Activated T-helper 1 cell treated with anti-CD3 and anti-CD28 coated beads, Interleukin-12 subunit alpha, Interleukin-12 subunit beta, Interleukin-2, Interleukin-4 antibody, amounts not matched to agents 30 ng/mL and 10 ng/mL and 1 ng/mL, durations not matched to agents 14 hours and 24 hours and 36 hours (primary cell): ENCODE measurements around the gene HPCAL4. TPM values are rescaled to one million over a fixed set of nuclear protein-coding genes. Genes with fewer than 3 reads are reported as not detected.

Source experiments
- DNase-seq: peaks from one replicate; pipeline ENCODE4 v3.0.0; 2021; ENCODE audit warnings: low spot score
- H3K27ac Mint-ChIP-seq: one replicate; pipeline ENCODE4 v1.8.0; 2021; ENCODE audit warnings: mild to moderate bottlenecking, mixed read lengths
- H3K27me3 Mint-ChIP-seq: one replicate; pipeline ENCODE4 v1.8.0; 2022; ENCODE audit warnings: mild to moderate bottlenecking, moderate library complexity, mixed read lengths; ENCODE audit not compliant: insufficient read depth
- H3K36me3 Mint-ChIP-seq: one replicate; pipeline ENCODE4 v1.8.0; 2021; ENCODE audit warnings: low read depth, mixed read lengths
- H3K4me1 Mint-ChIP-seq: one replicate; pipeline ENCODE4 v1.8.0; 2021; ENCODE audit warnings: low read depth, mixed read lengths
- H3K4me3 Mint-ChIP-seq: one replicate; pipeline ENCODE4 v1.8.0; 2021; ENCODE audit warnings: mild to moderate bottlenecking, moderate library complexity, mixed read lengths
- H3K9me3 Mint-ChIP-seq: one replicate; pipeline ENCODE4 v1.8.0; 2021; ENCODE audit warnings: mixed read lengths
- intact Hi-C: fragments of 100-400 bp; cut with micrococcal nuclease; formaldehyde crosslinking; loops from one replicate; pipeline ENCODE4 v1.15.1; 2024
- total RNA-seq: library from RNA; stranded (reverse); gene quantifications from 2 replicates; pipeline ENCODE4 v1.2.3, GENCODE V29; 2022

Gene HPCAL4
- total RNA-seq, 1 donor from 2014 or later = 0.75 TPM

DNA sequence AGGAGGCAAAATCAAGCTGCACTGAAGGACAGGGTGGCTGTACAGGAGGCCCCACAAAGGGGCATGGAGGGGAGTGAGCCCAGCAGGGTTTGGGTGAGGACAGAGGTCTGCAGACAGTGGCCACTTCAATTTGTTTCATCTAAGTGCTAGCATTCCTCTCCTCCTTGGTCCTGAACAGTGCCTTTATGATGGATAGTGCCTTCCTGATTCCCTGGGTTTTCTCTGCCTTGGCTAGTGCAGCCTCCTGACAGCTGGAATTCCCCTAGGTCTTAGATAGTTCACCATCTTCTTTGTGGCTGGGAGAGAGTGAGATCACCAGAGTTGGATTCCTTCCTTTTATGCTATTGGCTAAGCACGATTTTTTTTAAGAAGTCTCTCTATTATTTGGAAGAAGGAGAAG, 3.8 kb upstream of the HPCAL4 start:
- no peak for DNase-seq
- Mint-ChIP-seq H3K9me3 (no peaks in the 10 kb centered on the region), H3K27ac (no peak overlapping the region), H3K36me3 (no peaks in the 10 kb centered on the region), H3K27me3 (peaks cover 25% of the 10 kb centered on the region), H3K4me3 (no peak overlapping the region), H3K4me1 (peaks cover 29% of the 10 kb centered on the region)
- intact Hi-C loops = no loop called here

GRCh38 chr1:39694026-39694425, 2.8 kb upstream of the HPCAL4 start:
- no peak for DNase-seq
- intact Hi-C loops = loop anchor here (5.0 kb wide), 3 partner anchors 43 to 263 kb away; partner anchors contain the start of genes MFSD2A, MYCL and PPIE
- Mint-ChIP-seq H3K36me3 (no peaks in the 10 kb centered on the region), H3K27me3 (peaks cover 30% of the 10 kb centered on the region), H3K4me3 (no peak overlapping the region), H3K27ac (no peak overlapping the region), H3K4me1 (peaks cover 38% of the 10 kb centered on the region), H3K9me3 (no peaks in the 10 kb centered on the region)

- Mint-ChIP-seq H3K4me1 (peaks cover 44% of the 10 kb centered on the region), H3K4me3 (peak overlapping the region; percentile 83), H3K9me3 (no peaks in the 10 kb centered on the region), H3K27me3 (peaks cover 33% of the 10 kb centered on the region), H3K36me3 (no peaks in the 10 kb centered on the region), H3K27ac (peak overlapping the region; percentile 33)
- DNase-seq = no peak
- intact Hi-C loops = loop anchor here (5.0 kb wide), 3 partner anchors 45 to 265 kb away; partner anchors contain the start of genes MFSD2A, MYCL and PPIE
Observed at GRCh38 chr1:39692152-39693074, 1.2 kb upstream of the HPCAL4 start.

DNA sequence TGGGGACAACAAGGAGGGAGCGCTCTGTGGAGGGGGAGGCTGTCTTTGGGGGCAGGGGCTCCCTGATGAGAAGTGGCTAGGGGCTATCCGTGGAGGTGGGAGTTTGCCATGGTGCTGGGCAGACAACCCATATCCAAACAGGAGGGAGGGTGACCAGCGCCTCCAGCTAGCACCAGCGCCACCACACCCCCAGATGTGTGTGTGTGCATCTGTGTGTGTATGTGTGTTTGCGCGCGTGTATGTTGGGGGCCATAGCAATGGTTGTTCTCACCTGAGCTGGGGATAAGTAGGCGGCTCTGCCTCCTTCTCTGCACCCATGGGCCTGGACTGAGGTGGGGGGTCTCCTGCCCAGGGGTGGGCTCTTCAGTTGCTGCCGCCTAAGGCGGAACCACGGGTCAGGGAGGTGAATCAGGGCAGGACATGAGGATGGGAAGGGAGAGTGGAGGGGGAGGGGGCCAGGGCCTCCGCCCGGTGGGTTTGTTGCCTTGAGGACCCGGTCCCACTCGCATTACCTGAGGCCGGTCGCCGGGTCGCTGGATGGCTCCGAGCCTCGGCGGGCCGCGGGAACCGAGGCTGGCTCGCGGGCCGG, 345 bp downstream of the HPCAL4 start:
- Mint-ChIP-seq H3K4me1 (peaks cover 44% of the 10 kb centered on the region), H3K9me3 (no peaks in the 10 kb centered on the region), H3K36me3 (no peaks in the 10 kb centered on the region), H3K4me3 (peak overlapping the region; percentile 83), H3K27ac (no peak overlapping the region), H3K27me3 (peaks cover 32% of the 10 kb centered on the region)
- DNase-seq = no peak
- intact Hi-C loops = loop anchor here (1.0 to 5.0 kb wide), 6 partner anchors 19 to 266 kb away; partner anchors contain the start of genes MFSD2A, MYCL, NT5C1A and PPIE

- no peaks in the 10 kb centered on the region for H3K36me3 Mint-ChIP-seq
- H3K27me3 Mint-ChIP-seq = peaks cover 27% of the 10 kb centered on the region
- intact Hi-C loops = loop anchor here (5.0 kb wide), 3 partner anchors 47 to 267 kb away; partner anchors contain the start of genes MFSD2A, MYCL and PPIE
Observed at GRCh38 chr1:39690225-39690624, 1.0 kb downstream of the HPCAL4 start.

DNA sequence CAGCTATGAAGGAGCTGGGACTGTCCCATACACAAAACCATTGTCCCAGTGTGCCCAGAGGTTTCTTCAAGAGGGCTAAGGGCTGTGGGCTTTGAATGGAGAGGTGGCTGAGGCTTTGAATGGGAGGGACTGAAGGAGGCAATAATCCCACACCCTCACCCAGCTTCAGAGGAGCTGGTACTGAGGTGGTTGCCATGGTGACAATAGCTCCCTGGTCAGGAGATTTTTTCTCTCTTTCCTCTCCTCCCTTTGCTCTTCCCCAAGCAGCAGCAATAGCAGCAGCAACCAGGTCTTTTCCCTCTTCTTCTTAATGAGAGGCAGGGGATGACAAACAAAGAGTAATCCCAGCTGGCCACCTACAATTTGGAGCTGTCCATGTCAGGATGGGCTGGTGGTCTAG, 1.6 kb downstream of the HPCAL4 start:
- Mint-ChIP-seq H3K36me3 (peaks cover 3% of the 10 kb centered on the region), H3K9me3 (no peaks in the 10 kb centered on the region), H3K27me3 (peaks cover 30% of the 10 kb centered on the region), H3K27ac (no peak overlapping the region), H3K4me1 (peaks cover 33% of the 10 kb centered on the region), H3K4me3 (peak overlapping the region; percentile 83)
- DNase-seq = no peak
- intact Hi-C loops = loop anchor here (5.0 kb wide), 3 partner anchors 48 to 268 kb away; partner anchors contain the start of genes MFSD2A, MYCL and PPIE

More at GRCh38 chr1:39690225-39690624, 1.0 kb downstream of the HPCAL4 start:
- DNase-seq = no peak
- no peak overlapping the region for H3K27ac Mint-ChIP-seq
- peaks cover 39% of the 10 kb centered on the region for H3K4me1 Mint-ChIP-seq
- H3K4me3 Mint-ChIP-seq = peak overlapping the region; percentile 83
- no peaks in the 10 kb centered on the region for H3K9me3 Mint-ChIP-seq

DNA sequence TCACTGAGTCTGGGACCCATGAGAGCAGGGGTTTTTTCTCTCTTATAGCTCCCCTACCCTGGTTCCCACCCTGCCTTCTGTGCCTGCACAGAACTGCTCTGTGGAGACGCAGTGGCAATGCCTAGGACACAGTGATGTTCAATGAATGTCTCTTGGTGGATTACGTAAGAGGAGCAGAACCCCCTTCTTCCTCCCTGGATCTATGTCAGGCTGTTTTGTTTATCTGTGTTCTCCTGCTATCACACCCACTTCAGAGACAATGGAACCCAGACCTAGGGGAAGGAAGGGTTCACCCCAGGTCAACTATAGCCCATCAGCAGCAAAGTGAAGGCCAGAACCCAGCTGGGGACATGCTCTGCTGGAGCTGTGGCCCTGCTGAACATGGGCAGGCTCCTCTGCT, 2.0 kb downstream of the HPCAL4 start:
- H3K4me1 Mint-ChIP-seq = peaks cover 29% of the 10 kb centered on the region
- intact Hi-C loops = no loop called here
- peaks cover 3% of the 10 kb centered on the region for H3K36me3 Mint-ChIP-seq
- H3K9me3 Mint-ChIP-seq = no peaks in the 10 kb centered on the region
- peaks cover 31% of the 10 kb centered on the region for H3K27me3 Mint-ChIP-seq
- H3K27ac Mint-ChIP-seq = no peak overlapping the region
- H3K4me3 Mint-ChIP-seq = no peak overlapping the region
- DNase-seq = no peak

DNA sequence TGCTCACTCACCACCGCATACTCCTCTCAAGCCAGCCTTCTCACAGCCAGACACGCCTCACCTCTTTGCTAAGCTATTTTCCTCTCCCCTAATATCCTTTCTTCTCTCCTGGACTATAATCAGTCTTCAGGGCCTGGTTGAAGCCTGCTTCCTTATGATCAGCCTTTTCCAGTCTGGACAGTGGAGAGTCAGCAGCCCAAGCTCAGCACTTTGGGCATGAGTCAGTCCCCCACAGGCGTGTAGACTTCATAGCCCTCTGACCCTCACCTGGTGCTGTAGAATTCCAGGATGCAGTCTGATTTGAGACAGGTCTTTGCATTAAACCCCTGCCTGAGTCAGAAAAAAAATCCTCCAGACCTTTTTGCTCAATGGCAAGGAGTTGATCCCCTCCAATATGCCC, 2.5 kb downstream of the HPCAL4 start:
- intact Hi-C loops = no loop called here
- Mint-ChIP-seq H3K4me3 (no peak overlapping the region), H3K27me3 (peaks cover 31% of the 10 kb centered on the region), H3K9me3 (no peaks in the 10 kb centered on the region), H3K27ac (no peak overlapping the region), H3K4me1 (peaks cover 26% of the 10 kb centered on the region), H3K36me3 (peaks cover 3% of the 10 kb centered on the region)
- no peak for DNase-seq

- Mint-ChIP-seq H3K9me3 (no peaks in the 10 kb centered on the region), H3K4me1 (peaks cover 26% of the 10 kb centered on the region), H3K36me3 (peaks cover 8% of the 10 kb centered on the region), H3K27me3 (peaks cover 25% of the 10 kb centered on the region), H3K4me3 (no peak overlapping the region), H3K27ac (no peak overlapping the region)
- intact Hi-C loops = no loop called here
- DNase-seq = no peak
Observed at GRCh38 chr1:39687243-39687642, 4.0 kb downstream of the HPCAL4 start.

- no peak overlapping the region for H3K4me3 Mint-ChIP-seq
Observed at GRCh38 chr1:39685071-39685470, 6.2 kb downstream of the HPCAL4 start.

DNA sequence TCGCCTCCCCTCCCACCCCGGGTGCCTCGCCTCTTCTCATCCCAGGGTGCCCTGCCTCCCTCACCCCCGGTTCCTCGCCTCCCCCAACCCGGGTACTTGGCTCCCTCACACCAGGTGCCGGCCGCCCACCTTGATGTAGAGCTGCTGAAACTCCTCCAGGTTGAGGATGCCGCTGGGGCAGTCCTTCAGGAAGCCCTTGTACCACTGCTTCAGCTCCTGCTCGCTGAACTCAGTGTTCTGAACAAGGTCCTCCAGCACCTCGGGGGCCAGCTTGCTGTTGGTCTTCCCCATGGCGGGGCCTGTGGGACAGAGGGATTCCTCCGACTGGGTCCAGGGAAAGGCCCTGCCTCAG, 6.9 kb downstream of the HPCAL4 start:
- peaks cover 19% of the 10 kb centered on the region for H3K27me3 Mint-ChIP-seq
- H3K36me3 Mint-ChIP-seq = peaks cover 8% of the 10 kb centered on the region
- no peak for DNase-seq
- intact Hi-C loops = no loop called here
- H3K27ac Mint-ChIP-seq = no peak overlapping the region
- no peak overlapping the region for H3K4me3 Mint-ChIP-seq
- H3K9me3 Mint-ChIP-seq = no peaks in the 10 kb centered on the region
- H3K4me1 Mint-ChIP-seq = peaks cover 17% of the 10 kb centered on the region

More at GRCh38 chr1:39685071-39685470, 6.2 kb downstream of the HPCAL4 start:
- no peak for DNase-seq
- Mint-ChIP-seq H3K4me1 (peaks cover 25% of the 10 kb centered on the region), H3K27ac (no peak overlapping the region), H3K27me3 (peaks cover 24% of the 10 kb centered on the region), H3K9me3 (no peaks in the 10 kb centered on the region), H3K36me3 (peaks cover 8% of the 10 kb centered on the region)
- intact Hi-C loops = no loop called here

- H3K27me3 Mint-ChIP-seq = peaks cover 16% of the 10 kb centered on the region
- H3K4me3 Mint-ChIP-seq = no peak overlapping the region
- H3K4me1 Mint-ChIP-seq = peaks cover 15% of the 10 kb centered on the region
- H3K36me3 Mint-ChIP-seq = peaks cover 8% of the 10 kb centered on the region
- DNase-seq = no peak
- intact Hi-C loops = no loop called here
- no peaks in the 10 kb centered on the region for H3K9me3 Mint-ChIP-seq
- H3K27ac Mint-ChIP-seq = no peak overlapping the region
Observed at GRCh38 chr1:39683591-39684312, 7.5 kb downstream of the HPCAL4 start.
